ENCODE measurements around the gene CRHR1. TPM values are rescaled to one million over a fixed set of nuclear protein-coding genes. Genes with fewer than 3 reads are reported as not detected.
A peak's percentile ranks its signal among the peaks of the same experiment; 100 is the strongest.

The CRHR1 gene
- total and polyA plus RNA-seq, 2 experiments from 2014 or later, result not detected

GRCh38 chr17:45834471-45835396 lies 50.6 kb downstream of the CRHR1 start:
- Histone ChIP-seq H3K4me3 (no peak overlapping the region), H3K4me1 (ENCODE audit: insufficient read depth) (no peaks in the 10 kb centered on the region), H3K9ac (no peak overlapping the region), H3K4me2 (ENCODE audit: unreplicated experiment) (no peak overlapping the region), H2AFZ (no peak overlapping the region), H3K9me3 (ENCODE audit: low read depth) (no peaks in the 10 kb centered on the region), H3F3A (ENCODE audit: insufficient read depth) (no peaks in the 10 kb centered on the region), H3K27me3 (replicated peaks; ENCODE audit: insufficient read depth) (peaks cover 7% of the 10 kb centered on the region; the same call in 1 of the 2 replicates), H3K9me2 (ENCODE audit: insufficient read depth) (no peaks in the 10 kb centered on the region), H3K27ac (no peak overlapping the region), H3K79me2 (ENCODE audit: insufficient read depth) (no peaks in the 10 kb centered on the region), H4K20me1 (ENCODE audit: insufficient read depth) (no peaks in the 10 kb centered on the region), H3K36me3 (ENCODE audit: low read depth) (no peaks in the 10 kb centered on the region)
- peak; percentile 25 for DNase-seq
- TF ChIP-seq EZH2 (IDR thresholded peaks at IDR 0.05; ENCODE audit: insufficient read depth, poor library complexity, severe bottlenecking) (no peak), EZH2phosphoT487 (IDR thresholded peaks at IDR 0.05; ENCODE audit: insufficient read depth, low read depth) (no peak)
- WGBS, 2 experiments (ENCODE audit: low coverage in 1 of 2, low lambda C conversion rate in 2 of 2, missing lambda C conversion rate in 2 of 2), result 65 to 66% methylated on average over 23 to 25 of the region's 26 CpGs
- in situ Hi-C loops (cut with MboI), result loop anchor here (5.0 to 25.0 kb wide), 2 partner anchors 192 to 428 kb away; no protein-coding TSS in a partner anchor

DNA sequence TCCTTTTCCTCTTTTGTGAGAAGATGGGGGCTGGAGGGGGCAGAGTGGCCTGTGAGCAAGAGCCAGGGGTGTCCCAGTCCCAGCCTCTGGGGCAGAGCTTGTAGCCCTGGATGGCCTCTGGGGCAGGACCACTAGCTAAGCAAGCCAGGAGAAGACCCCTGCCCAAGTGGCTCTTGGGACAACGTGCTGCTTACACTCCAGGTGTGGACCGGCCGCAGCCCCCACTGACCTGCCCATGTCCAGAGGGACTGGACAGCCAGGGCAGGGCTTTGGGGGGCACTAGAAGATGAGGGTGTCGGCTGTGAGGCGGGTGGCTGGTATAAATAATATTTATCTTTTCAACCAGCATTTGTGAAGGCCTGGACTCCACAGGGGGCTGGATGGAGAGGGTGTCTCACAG lies 51.4 kb downstream of the CRHR1 start:
- no peaks in the 10 kb centered on the region for H4K20me1 ChIP-seq (ENCODE audit: insufficient read depth)
- TF ChIP-seq EZH2phosphoT487 (IDR thresholded peaks at IDR 0.05; ENCODE audit: insufficient read depth, low read depth) (no peak), EZH2 (IDR thresholded peaks at IDR 0.05; ENCODE audit: insufficient read depth, poor library complexity, severe bottlenecking) (no peak)
- no peak for DNase-seq
- H3K36me3 ChIP-seq (ENCODE audit: low read depth), result no peaks in the 10 kb centered on the region
- H3K4me3 ChIP-seq, result no peak overlapping the region
- no peak overlapping the region for H2AFZ ChIP-seq
- H3K4me2 ChIP-seq (ENCODE audit: unreplicated experiment), result no peak overlapping the region
- H3K9me3 ChIP-seq (ENCODE audit: low read depth), result no peaks in the 10 kb centered on the region
- H3K4me1 ChIP-seq (ENCODE audit: insufficient read depth), result no peaks in the 10 kb centered on the region
- H3K79me2 ChIP-seq (ENCODE audit: insufficient read depth), result no peaks in the 10 kb centered on the region
- 69 to 70% methylated on average over 5 of the region's 5 CpGs for WGBS, 2 experiments (ENCODE audit: low coverage in 1 of 2, low lambda C conversion rate in 2 of 2, missing lambda C conversion rate in 2 of 2)
- in situ Hi-C loops (cut with MboI), result loop anchor here (25.0 kb wide), 1 partner anchor 427 kb away; no protein-coding TSS in a partner anchor
- no peaks in the 10 kb centered on the region for H3F3A ChIP-seq (ENCODE audit: insufficient read depth)
- no peak overlapping the region for H3K27ac ChIP-seq
- H3K9ac ChIP-seq, result no peak overlapping the region
- H3K9me2 ChIP-seq (ENCODE audit: insufficient read depth), result no peaks in the 10 kb centered on the region
- peaks cover 7% of the 10 kb centered on the region; the same call in 1 of the 2 replicates for H3K27me3 ChIP-seq (replicated peaks; ENCODE audit: insufficient read depth)

DNA sequence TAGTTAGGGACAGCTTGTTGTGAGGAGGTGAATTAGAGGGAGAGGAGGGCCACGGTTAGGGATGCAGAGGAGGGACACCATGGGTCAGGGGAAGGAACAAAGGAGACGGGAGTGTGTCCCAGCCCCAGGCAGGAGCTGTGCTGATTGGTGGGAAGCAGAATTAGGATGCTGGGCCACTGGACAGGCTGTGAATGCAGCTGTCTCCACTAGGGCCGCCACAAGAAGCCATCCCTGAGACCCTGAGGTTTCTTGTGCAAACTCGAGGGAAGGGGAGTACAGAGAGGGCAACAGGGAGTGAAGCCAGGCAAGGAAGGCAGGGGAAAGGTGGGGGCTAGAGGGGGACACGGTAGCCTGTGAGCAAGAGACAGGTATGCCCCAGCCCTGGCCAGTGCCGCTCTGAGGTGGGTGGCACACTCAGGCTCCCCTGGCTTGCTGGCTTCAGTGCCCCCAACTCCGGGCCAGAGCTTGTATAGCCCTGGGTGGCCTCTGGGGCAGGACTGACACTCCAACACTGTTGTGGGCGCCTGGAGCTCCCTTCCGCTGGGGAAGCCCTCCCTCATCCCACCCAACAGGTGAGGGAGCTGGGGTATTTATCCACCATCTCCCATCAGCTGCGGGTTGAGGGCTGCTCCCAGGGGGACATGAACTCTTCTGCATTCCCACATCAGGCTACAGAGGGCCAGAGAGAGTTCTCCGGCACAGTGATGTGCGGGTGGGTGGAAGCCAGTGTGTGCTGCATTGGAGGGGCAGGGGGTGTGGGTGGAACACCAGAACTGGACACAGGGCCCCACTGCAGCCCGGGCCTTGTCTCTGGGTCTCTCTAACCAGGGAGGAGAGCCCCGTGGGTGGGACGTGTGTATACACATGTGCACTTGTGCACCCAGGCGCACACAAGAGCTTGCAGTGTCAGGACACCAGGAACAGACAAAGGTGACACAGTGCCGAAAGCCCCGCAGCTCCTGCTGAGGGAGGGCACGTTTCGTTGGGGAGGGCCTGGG lies 52.2 kb downstream of the CRHR1 start:
- H3K9ac ChIP-seq, result no peak overlapping the region

GRCh38 chr17:45837187-45837586 lies 53.1 kb downstream of the CRHR1 start:
- no peak overlapping the region for H3K9ac ChIP-seq
- peaks cover 18% of the 10 kb centered on the region; the same call in 1 of the 2 replicates for H3K27me3 ChIP-seq (replicated peaks; ENCODE audit: insufficient read depth)
- no peak for TF ChIP-seq EZH2phosphoT487 (IDR thresholded peaks at IDR 0.05; ENCODE audit: insufficient read depth, low read depth)
- no peaks in the 10 kb centered on the region for H3K4me1 ChIP-seq (ENCODE audit: insufficient read depth)
- no peak overlapping the region for H3K4me2 ChIP-seq (ENCODE audit: unreplicated experiment)
- H4K20me1 ChIP-seq (ENCODE audit: insufficient read depth), result no peaks in the 10 kb centered on the region
- H3K79me2 ChIP-seq (ENCODE audit: insufficient read depth), result no peaks in the 10 kb centered on the region
- H3K4me3 ChIP-seq, result no peak overlapping the region
- H3K9me2 ChIP-seq (ENCODE audit: insufficient read depth), result no peaks in the 10 kb centered on the region
- no peaks in the 10 kb centered on the region for H3F3A ChIP-seq (ENCODE audit: insufficient read depth)
- H3K9me3 ChIP-seq (ENCODE audit: low read depth), result no peaks in the 10 kb centered on the region
- in situ Hi-C loops (cut with MboI), result loop anchor here (25.0 kb wide), 1 partner anchor 425 kb away; no protein-coding TSS in a partner anchor
- no peak for DNase-seq
- H3K36me3 ChIP-seq (ENCODE audit: low read depth), result no peaks in the 10 kb centered on the region
- WGBS, 2 experiments (ENCODE audit: low coverage in 1 of 2, low lambda C conversion rate in 2 of 2, missing lambda C conversion rate in 2 of 2), result 46 to 61% methylated on average over 10 of the region's 10 CpGs
- no peak overlapping the region for H2AFZ ChIP-seq
- no peak overlapping the region for H3K27ac ChIP-seq

More for the DNA sequence above, 52.2 kb downstream of the CRHR1 start:
- Histone ChIP-seq H2AFZ (no peak overlapping the region), H3K4me1 (ENCODE audit: insufficient read depth) (no peaks in the 10 kb centered on the region), H3F3A (ENCODE audit: insufficient read depth) (no peaks in the 10 kb centered on the region), H3K9me2 (ENCODE audit: insufficient read depth) (no peaks in the 10 kb centered on the region), H3K9me3 (ENCODE audit: low read depth) (no peaks in the 10 kb centered on the region), H3K27me3 (replicated peaks; ENCODE audit: insufficient read depth) (peaks cover 12% of the 10 kb centered on the region; the same call in 1 of the 2 replicates), H3K36me3 (ENCODE audit: low read depth) (no peaks in the 10 kb centered on the region), H3K4me3 (no peak overlapping the region), H3K4me2 (ENCODE audit: unreplicated experiment) (no peak overlapping the region), H3K79me2 (ENCODE audit: insufficient read depth) (no peaks in the 10 kb centered on the region), H4K20me1 (ENCODE audit: insufficient read depth) (no peaks in the 10 kb centered on the region), H3K27ac (no peak overlapping the region)
- DNase-seq, result no peak
- TF ChIP-seq EZH2phosphoT487 (IDR thresholded peaks at IDR 0.05; ENCODE audit: insufficient read depth, low read depth) (no peak), EZH2 (IDR thresholded peaks at IDR 0.05; ENCODE audit: insufficient read depth, poor library complexity, severe bottlenecking) (no peak)
- in situ Hi-C loops (cut with MboI), result loop anchor here (25.0 kb wide), 1 partner anchor 426 kb away; no protein-coding TSS in a partner anchor
- 50 to 53% methylated on average over 19 to 20 of the region's 20 CpGs for WGBS, 2 experiments (ENCODE audit: low coverage in 1 of 2, low lambda C conversion rate in 2 of 2, missing lambda C conversion rate in 2 of 2)

Data from GM23248 (cell line).